ENCODE measurements around the gene SPI1.
A peak's percentile ranks its signal among the peaks of the same experiment; 100 is the strongest.

The SPI1 gene

DNA sequence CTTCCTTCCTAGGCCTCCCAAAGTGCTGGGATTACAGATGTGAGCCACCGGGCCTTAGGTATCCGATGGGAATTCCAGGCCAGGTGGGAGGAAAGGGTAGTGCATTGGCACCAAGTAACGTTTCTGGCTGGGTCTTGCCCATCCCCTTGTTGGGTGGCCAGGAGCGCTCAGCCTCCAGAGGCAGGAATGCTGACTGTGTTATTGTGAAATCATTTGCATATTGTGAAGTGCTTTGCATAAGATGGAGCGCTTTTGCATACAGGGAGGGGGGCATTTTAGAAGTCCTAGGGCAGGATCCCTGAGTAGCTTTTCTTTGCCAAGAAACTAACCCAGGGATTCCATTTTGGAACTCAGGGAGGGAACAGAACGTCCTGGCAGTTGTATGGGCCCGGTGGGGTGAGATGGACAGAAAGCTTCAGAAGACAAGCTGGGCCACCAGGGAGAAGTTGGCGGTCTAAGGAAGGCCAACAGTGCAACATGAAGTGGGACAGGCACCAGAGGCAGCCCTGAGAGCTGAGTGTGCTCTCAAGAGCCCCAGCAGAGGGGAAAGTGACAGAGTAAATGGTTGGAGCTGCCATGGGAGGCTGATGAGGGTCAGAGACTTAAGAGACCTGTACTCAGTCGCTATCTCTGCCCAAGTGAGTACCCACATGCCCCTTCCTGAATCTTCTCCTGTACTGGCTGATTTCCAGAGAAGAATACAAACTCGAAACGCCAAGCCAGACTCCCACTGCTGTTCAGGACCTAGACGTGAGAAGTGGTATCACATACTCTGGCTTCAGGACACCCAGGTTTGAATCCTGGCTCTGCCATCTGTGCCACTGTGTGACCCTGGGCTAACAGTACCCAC is 28.8 kb upstream of the SPI1 start:
- peaks cover 44% of the 10 kb centered on the region for H3K4me1 ChIP-seq (ENCODE audit: control insufficient read depth, low read length)

DNA sequence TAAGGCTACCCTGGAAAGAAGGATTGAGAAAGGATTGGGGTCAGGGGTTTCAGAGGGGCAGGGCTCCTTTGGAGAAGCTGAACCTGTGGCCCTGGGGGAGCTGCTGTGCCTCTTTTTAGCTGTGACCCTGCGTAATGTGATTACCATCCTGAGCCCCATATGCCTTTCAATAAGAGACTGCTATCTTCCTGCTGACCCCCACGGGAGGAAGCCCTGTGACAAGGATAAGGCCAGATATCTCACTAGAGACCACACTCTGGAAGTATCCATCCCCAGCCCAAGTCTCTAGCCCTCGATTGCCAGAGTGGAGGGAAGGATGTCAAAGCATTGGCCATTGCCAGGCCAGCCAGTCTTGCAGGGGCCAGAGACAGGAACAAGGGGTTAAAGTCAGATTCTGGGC is 25.2 kb upstream of the SPI1 start:
- Histone ChIP-seq H4K20me1 (ENCODE audit: control insufficient read depth, insufficient read depth, low read depth, low read length) (no peaks in the 10 kb centered on the region), H3K27me3 (ENCODE audit: control insufficient read depth, low read length) (no peaks in the 10 kb centered on the region), H3K27ac (ENCODE audit: low read depth, low read length) (no peak overlapping the region), H3K4me1 (ENCODE audit: control insufficient read depth, low read length) (peaks cover 66% of the 10 kb centered on the region), H3K79me2 (ENCODE audit: control insufficient read depth, low read length) (no peaks in the 10 kb centered on the region), H3K36me3 (ENCODE audit: control insufficient read depth, low read length) (no peaks in the 10 kb centered on the region), H3K4me3 (ENCODE audit: low read length) (no peak overlapping the region), H3K9me2 (replicated peaks; ENCODE audit: control insufficient read depth, low read length) (no peaks in the 10 kb centered on the region), H3K9me3 (ENCODE audit: control insufficient read depth, insufficient read depth, low read length) (no peaks in the 10 kb centered on the region), H3F3A (ENCODE audit: control insufficient read depth, insufficient read depth) (peaks cover 49% of the 10 kb centered on the region), H3K4me2 (ENCODE audit: low read length) (no peak overlapping the region)
- TF ChIP-seq, protein P1, sequence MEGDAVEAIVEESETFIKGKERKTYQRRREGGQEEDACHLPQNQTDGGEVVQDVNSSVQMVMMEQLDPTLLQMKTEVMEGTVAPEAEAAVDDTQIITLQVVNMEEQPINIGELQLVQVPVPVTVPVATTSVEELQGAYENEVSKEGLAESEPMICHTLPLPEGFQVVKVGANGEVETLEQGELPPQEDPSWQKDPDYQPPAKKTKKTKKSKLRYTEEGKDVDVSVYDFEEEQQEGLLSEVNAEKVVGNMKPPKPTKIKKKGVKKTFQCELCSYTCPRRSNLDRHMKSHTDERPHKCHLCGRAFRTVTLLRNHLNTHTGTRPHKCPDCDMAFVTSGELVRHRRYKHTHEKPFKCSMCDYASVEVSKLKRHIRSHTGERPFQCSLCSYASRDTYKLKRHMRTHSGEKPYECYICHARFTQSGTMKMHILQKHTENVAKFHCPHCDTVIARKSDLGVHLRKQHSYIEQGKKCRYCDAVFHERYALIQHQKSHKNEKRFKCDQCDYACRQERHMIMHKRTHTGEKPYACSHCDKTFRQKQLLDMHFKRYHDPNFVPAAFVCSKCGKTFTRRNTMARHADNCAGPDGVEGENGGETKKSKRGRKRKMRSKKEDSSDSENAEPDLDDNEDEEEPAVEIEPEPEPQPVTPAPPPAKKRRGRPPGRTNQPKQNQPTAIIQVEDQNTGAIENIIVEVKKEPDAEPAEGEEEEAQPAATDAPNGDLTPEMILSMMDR (IDR thresholded peaks at IDR 0.05; ENCODE audit: low read depth, low read length, poor library complexity, severe bottlenecking): no peak
- TF ChIP-seq EZH2phosphoT487 (IDR thresholded peaks at IDR 0.05; ENCODE audit: borderline replicate concordance, low read length): no peak

More for the DNA sequence above, 28.8 kb upstream of the SPI1 start:
- H3K27me3 ChIP-seq (ENCODE audit: control insufficient read depth, low read length): no peaks in the 10 kb centered on the region
- H3K27ac ChIP-seq (ENCODE audit: low read depth, low read length): peak overlapping the region; percentile 81
- TF ChIP-seq, protein P1 (IDR thresholded peaks at IDR 0.05; ENCODE audit: low read depth, low read length, poor library complexity, severe bottlenecking): no peak
- TF ChIP-seq EZH2phosphoT487 (IDR thresholded peaks at IDR 0.05; ENCODE audit: borderline replicate concordance, low read length): no peak
- peaks cover 23% of the 10 kb centered on the region for H3F3A ChIP-seq (ENCODE audit: control insufficient read depth, insufficient read depth)
- peak overlapping the region; percentile 92 for H3K4me2 ChIP-seq (ENCODE audit: low read length)
- no peaks in the 10 kb centered on the region for H3K36me3 ChIP-seq (ENCODE audit: control insufficient read depth, low read length)
- no peaks in the 10 kb centered on the region for H3K79me2 ChIP-seq (ENCODE audit: control insufficient read depth, low read length)
- no peaks in the 10 kb centered on the region for H3K9me3 ChIP-seq (ENCODE audit: control insufficient read depth, insufficient read depth, low read length)
- no peaks in the 10 kb centered on the region for H3K9me2 ChIP-seq (replicated peaks; ENCODE audit: control insufficient read depth, low read length)
- H3K4me3 ChIP-seq (ENCODE audit: low read length): peak overlapping the region; percentile 78
- H4K20me1 ChIP-seq (ENCODE audit: control insufficient read depth, insufficient read depth, low read depth, low read length): no peaks in the 10 kb centered on the region

DNA sequence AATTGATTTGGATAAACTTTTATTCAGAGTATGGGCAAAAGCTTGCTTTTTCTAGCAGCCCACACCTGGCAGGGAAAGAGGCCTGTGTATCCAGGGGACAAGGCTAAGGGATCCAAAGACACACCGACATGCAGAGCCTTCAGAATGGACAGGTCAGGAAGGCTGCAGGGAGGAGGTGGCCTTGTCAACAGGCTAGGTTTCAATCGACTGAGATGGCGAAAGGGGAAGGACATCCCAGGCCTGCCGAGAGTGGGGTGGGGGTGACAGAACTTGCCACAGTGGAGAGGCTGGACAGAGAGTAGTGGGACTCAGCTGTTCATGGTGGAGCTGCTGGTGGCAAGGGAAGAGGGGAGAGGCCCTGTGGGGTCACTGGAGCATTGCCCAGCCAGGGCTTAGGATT is 24.8 kb upstream of the SPI1 start:
- Histone ChIP-seq H3K27ac (ENCODE audit: low read depth, low read length) (no peak overlapping the region), H3K4me1 (ENCODE audit: control insufficient read depth, low read length) (peaks cover 70% of the 10 kb centered on the region), H3K9me2 (replicated peaks; ENCODE audit: control insufficient read depth, low read length) (no peaks in the 10 kb centered on the region), H4K20me1 (ENCODE audit: control insufficient read depth, insufficient read depth, low read depth, low read length) (no peaks in the 10 kb centered on the region), H3K4me2 (ENCODE audit: low read length) (no peak overlapping the region), H3K9me3 (ENCODE audit: control insufficient read depth, insufficient read depth, low read length) (no peaks in the 10 kb centered on the region), H3K27me3 (ENCODE audit: control insufficient read depth, low read length) (no peaks in the 10 kb centered on the region), H3K36me3 (ENCODE audit: control insufficient read depth, low read length) (no peaks in the 10 kb centered on the region), H3K79me2 (ENCODE audit: control insufficient read depth, low read length) (no peaks in the 10 kb centered on the region), H3F3A (ENCODE audit: control insufficient read depth, insufficient read depth) (peaks cover 52% of the 10 kb centered on the region), H3K4me3 (ENCODE audit: low read length) (no peak overlapping the region)
- TF ChIP-seq, protein P1 (IDR thresholded peaks at IDR 0.05; ENCODE audit: low read depth, low read length, poor library complexity, severe bottlenecking): no peak
- TF ChIP-seq EZH2phosphoT487 (IDR thresholded peaks at IDR 0.05; ENCODE audit: borderline replicate concordance, low read length): no peak

Measured in DOHH2 (cell line).